Measurements from ENCODE around the gene PTGIR. TPM values are rescaled to one million over a fixed set of nuclear protein-coding genes. Genes with fewer than 3 reads are reported as not detected.

Gene PTGIR
- polyA plus RNA-seq, 4 donors = 0.45 to 3.4 (median 1.6) TPM; not detected in 1

DNA sequence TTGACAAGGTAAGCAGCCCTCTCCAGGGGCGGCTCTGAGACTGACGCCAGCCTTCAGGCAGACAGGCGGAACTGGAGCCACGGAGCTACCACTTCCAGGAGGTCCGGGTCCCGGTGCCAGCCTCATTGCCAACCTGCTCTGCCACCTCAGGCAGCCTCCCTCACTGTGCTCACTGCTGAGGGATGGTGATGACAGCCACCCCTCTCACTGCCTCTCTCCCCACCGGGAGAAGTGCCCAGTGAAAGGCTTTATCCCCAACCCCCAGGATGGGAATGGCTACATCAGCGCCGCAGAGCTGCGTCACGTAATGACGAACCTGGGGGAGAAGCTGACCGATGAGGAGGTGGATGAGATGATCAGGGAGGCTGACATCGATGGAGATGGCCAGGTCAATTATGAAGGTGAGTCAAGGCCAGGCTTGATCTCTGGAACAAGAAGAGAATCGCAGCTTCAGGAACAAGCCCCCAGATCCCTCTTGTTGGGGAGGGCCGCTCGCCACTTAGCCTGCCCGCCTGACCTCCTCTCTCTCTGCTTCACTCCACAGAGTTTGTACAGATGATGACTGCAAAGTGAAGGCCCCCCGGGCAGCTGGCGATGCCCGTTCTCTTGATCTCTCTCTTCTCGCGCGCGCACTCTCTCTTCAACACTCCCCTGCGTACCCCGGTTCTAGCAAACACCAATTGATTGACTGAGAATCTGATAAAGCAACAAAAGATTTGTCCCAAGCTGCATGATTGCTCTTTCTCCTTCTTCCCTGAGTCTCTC is 16.1 kb downstream of the PTGIR start:
- DNase-seq (no peak), FAIRE-seq (no peak)
- H3K9me3 ChIP-seq (ENCODE audit: control insufficient read depth in 2 of 2, insufficient read depth in 1 of 2, low read depth in 1 of 2, low read length in 1 of 2) = no peaks in the 10 kb centered on the region
- H3K4me1 ChIP-seq (ENCODE audit: control insufficient read depth in 3 of 3, insufficient read depth in 2 of 3, low read depth in 1 of 3, low read length in 2 of 3) = peaks cover 0 to 33% (median 4%) of the 10 kb centered on the region in 3 donors
- no peak overlapping the region for H3K4me3 ChIP-seq (ENCODE audit: low read depth in 1 of 3, low read length in 3 of 3)
- H3K36me3 ChIP-seq (ENCODE audit: control insufficient read depth in 3 of 3, insufficient read depth in 2 of 3, low read depth in 1 of 3, low read length in 3 of 3) = peaks cover 3 to 73% (median 37%) of the 10 kb centered on the region in 3 donors
- H3K27me3 ChIP-seq (ENCODE audit: control insufficient read depth in 3 of 3, insufficient read depth in 3 of 3, low read length in 3 of 3) = no peaks in the 10 kb centered on the region
- WGBS, 3 donors = 91 to 93% (median 92%) methylated on average over 27 of the region's 27 CpGs
- no peak overlapping the region for H3K27ac ChIP-seq (ENCODE audit: low read depth in 1 of 3, low read length in 2 of 3)

- no peak for DNase-seq
- H3K4me3 ChIP-seq (ENCODE audit: low read depth in 1 of 3, low read length in 3 of 3) = no peak overlapping the region
Measured at GRCh38 chr19:46608178-46608577, 16.7 kb downstream of the PTGIR start.

DNA sequence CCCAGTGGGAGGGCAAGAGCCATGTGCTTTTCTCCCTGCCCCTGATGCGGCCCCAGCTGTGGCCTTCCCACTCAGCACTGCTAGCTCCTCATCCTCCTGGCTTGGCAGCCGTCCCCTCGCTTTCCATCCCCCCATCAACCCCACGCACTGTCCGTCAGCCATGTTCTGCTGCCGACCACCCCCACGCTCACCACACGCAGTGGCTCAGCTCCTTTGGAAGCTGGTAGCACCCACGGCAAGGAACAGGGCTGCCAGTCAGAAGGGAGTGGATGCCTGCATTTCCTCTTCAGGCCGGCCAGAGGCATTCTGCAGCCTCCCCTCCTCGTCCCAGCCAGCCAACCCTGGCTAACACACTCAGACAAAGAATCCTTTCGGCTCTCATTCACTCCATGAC is 17.4 kb downstream of the PTGIR start:
- no peak for DNase-seq
- WGBS, 3 donors = 85 to 89% (median 86%) methylated on average over 12 of the region's 12 CpGs
- Histone ChIP-seq H3K27me3 (ENCODE audit: control insufficient read depth in 3 of 3, insufficient read depth in 3 of 3, low read length in 3 of 3) (no peaks in the 10 kb centered on the region), H3K4me3 (ENCODE audit: low read depth in 1 of 3, low read length in 3 of 3) (no peak overlapping the region), H3K27ac (ENCODE audit: low read depth in 1 of 3, low read length in 2 of 3) (no peak overlapping the region), H3K36me3 (ENCODE audit: control insufficient read depth in 3 of 3, insufficient read depth in 2 of 3, low read depth in 1 of 3, low read length in 3 of 3) (peaks cover 3 to 80% (median 37%) of the 10 kb centered on the region in 3 donors), H3K9me3 (ENCODE audit: control insufficient read depth in 2 of 2, insufficient read depth in 1 of 2, low read depth in 1 of 2, low read length in 1 of 2) (no peaks in the 10 kb centered on the region), H3K4me1 (ENCODE audit: control insufficient read depth in 3 of 3, insufficient read depth in 2 of 3, low read depth in 1 of 3, low read length in 2 of 3) (peaks cover 3 to 39% (median 4%) of the 10 kb centered on the region in 3 donors)
- FAIRE-seq = no peak

More at GRCh38 chr19:46608178-46608577, 16.7 kb downstream of the PTGIR start:
- no peak for FAIRE-seq
- peaks cover 3 to 75% (median 37%) of the 10 kb centered on the region in 3 donors for H3K36me3 ChIP-seq (ENCODE audit: control insufficient read depth in 3 of 3, insufficient read depth in 2 of 3, low read depth in 1 of 3, low read length in 3 of 3)
- H3K9me3 ChIP-seq (ENCODE audit: control insufficient read depth in 2 of 2, insufficient read depth in 1 of 2, low read depth in 1 of 2, low read length in 1 of 2) = no peaks in the 10 kb centered on the region
- peaks cover 3 to 39% (median 4%) of the 10 kb centered on the region in 3 donors for H3K4me1 ChIP-seq (ENCODE audit: control insufficient read depth in 3 of 3, insufficient read depth in 2 of 3, low read depth in 1 of 3, low read length in 2 of 3)
- H3K27me3 ChIP-seq (ENCODE audit: control insufficient read depth in 3 of 3, insufficient read depth in 3 of 3, low read length in 3 of 3) = no peaks in the 10 kb centered on the region
- WGBS, 3 donors = 93 to 97% (median 95%) methylated on average over 9 of the region's 9 CpGs
- no peak overlapping the region for H3K27ac ChIP-seq (ENCODE audit: low read depth in 1 of 3, low read length in 2 of 3)

DNA sequence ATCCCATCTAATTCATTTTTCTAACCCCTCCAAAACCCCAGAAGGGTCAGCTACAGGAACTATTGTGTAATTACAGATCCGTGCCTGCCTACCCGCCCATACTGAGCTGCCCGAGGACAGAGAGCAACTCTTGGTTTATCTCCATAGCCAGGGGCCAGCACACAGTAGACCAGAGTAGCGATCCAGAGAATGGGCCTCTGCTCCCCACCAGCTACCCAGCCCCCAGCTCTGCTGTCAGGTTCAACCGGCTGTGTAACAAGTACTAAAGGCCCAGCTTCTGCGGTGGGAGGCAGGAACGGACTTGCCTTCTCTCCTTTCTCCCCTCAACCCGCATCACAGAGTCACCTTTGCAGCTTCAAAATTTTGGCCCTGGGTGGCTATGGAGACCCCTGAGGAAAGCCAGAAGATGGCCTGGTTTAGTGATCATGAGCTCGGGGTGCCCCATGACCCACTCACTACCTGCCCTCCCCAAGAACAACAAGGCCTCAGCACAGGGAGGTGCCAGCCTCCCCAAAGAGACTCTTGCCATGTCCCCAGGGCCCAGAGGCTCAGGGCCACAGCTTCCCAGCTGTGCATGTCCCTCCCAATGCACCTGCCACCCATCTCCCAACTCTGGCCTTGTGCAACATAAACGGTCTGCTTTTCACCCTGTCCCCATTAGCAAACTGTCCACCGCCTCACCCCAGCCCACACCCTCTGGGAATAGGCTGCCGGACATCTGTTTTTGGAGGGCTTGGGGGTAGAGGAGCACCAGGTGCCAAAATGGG is 18.0 kb downstream of the PTGIR start:
- no peak for FAIRE-seq
- Histone ChIP-seq H3K36me3 (ENCODE audit: control insufficient read depth in 3 of 3, insufficient read depth in 2 of 3, low read depth in 1 of 3, low read length in 3 of 3) (peaks cover 3 to 80% (median 37%) of the 10 kb centered on the region in 3 donors), H3K4me1 (ENCODE audit: control insufficient read depth in 3 of 3, insufficient read depth in 2 of 3, low read depth in 1 of 3, low read length in 2 of 3) (peaks cover 3 to 39% (median 4%) of the 10 kb centered on the region in 3 donors), H3K9me3 (ENCODE audit: control insufficient read depth in 2 of 2, insufficient read depth in 1 of 2, low read depth in 1 of 2, low read length in 1 of 2) (no peaks in the 10 kb centered on the region), H3K4me3 (ENCODE audit: low read depth in 1 of 3, low read length in 3 of 3) (no peak overlapping the region), H3K27me3 (ENCODE audit: control insufficient read depth in 3 of 3, insufficient read depth in 3 of 3, low read length in 3 of 3) (no peaks in the 10 kb centered on the region), H3K27ac (ENCODE audit: low read depth in 1 of 3, low read length in 2 of 3) (no peak overlapping the region)
- WGBS, 3 donors = 76 to 85% (median 82%) methylated on average over 12 of the region's 12 CpGs
- no peak for DNase-seq

DNA sequence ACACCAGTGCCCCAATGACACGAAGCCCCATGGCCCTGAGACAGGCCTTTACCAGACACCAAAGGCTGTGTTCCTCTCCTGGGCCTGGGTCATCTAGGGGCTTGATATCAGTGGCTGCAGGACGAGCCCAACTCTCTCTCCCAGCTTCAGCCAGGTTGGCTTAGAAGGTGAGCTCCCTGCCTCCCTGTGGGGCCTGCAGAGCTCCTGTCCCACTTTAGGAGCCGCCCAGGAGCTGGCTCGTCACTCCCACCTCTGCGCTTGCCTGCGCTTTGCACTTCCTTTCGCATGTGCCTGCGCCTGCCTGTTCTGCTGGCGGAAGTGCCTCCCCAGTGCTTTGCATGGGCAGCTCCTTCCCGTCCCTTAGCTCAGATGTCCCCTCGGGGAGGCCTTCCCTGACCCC is 18.9 kb downstream of the PTGIR start:
- H3K9me3 ChIP-seq (ENCODE audit: control insufficient read depth in 2 of 2, insufficient read depth in 1 of 2, low read depth in 1 of 2, low read length in 1 of 2) = no peaks in the 10 kb centered on the region
- no peak for DNase-seq
- H3K36me3 ChIP-seq (ENCODE audit: control insufficient read depth in 3 of 3, insufficient read depth in 2 of 3, low read depth in 1 of 3, low read length in 3 of 3) = peaks cover 3 to 74% (median 37%) of the 10 kb centered on the region in 3 donors
- no peak for FAIRE-seq
- WGBS, 3 donors = 92 to 95% (median 95%) methylated on average over 10 to 11 of the region's 11 CpGs
- no peak overlapping the region for H3K4me3 ChIP-seq (ENCODE audit: low read depth in 1 of 3, low read length in 3 of 3)
- peaks cover 3 to 39% (median 4%) of the 10 kb centered on the region in 3 donors for H3K4me1 ChIP-seq (ENCODE audit: control insufficient read depth in 3 of 3, insufficient read depth in 2 of 3, low read depth in 1 of 3, low read length in 2 of 3)
- H3K27ac ChIP-seq (ENCODE audit: low read depth in 1 of 3, low read length in 2 of 3) = no peak overlapping the region
- no peaks in the 10 kb centered on the region for H3K27me3 ChIP-seq (ENCODE audit: control insufficient read depth in 3 of 3, insufficient read depth in 3 of 3, low read length in 3 of 3)

- Histone ChIP-seq H3K9me3 (ENCODE audit: control insufficient read depth in 2 of 2, insufficient read depth in 1 of 2, low read depth in 1 of 2, low read length in 1 of 2) (no peaks in the 10 kb centered on the region), H3K36me3 (ENCODE audit: control insufficient read depth in 3 of 3, insufficient read depth in 2 of 3, low read depth in 1 of 3, low read length in 3 of 3) (peaks cover 3 to 68% (median 37%) of the 10 kb centered on the region in 3 donors), H3K27ac (ENCODE audit: low read depth in 1 of 3, low read length in 2 of 3) (no peak overlapping the region), H3K4me1 (ENCODE audit: control insufficient read depth in 3 of 3, insufficient read depth in 2 of 3, low read depth in 1 of 3, low read length in 2 of 3) (peaks cover 3 to 39% (median 4%) of the 10 kb centered on the region in 3 donors), H3K27me3 (ENCODE audit: control insufficient read depth in 3 of 3, insufficient read depth in 3 of 3, low read length in 3 of 3) (no peaks in the 10 kb centered on the region), H3K4me3 (ENCODE audit: low read depth in 1 of 3, low read length in 3 of 3) (no peak overlapping the region)
- 79 to 88% (median 85%) methylated on average over 16 of the region's 16 CpGs for WGBS, 3 donors
- no peak for FAIRE-seq
- no peak for DNase-seq
Measured at GRCh38 chr19:46605356-46605821, 19.5 kb downstream of the PTGIR start.

DNA sequence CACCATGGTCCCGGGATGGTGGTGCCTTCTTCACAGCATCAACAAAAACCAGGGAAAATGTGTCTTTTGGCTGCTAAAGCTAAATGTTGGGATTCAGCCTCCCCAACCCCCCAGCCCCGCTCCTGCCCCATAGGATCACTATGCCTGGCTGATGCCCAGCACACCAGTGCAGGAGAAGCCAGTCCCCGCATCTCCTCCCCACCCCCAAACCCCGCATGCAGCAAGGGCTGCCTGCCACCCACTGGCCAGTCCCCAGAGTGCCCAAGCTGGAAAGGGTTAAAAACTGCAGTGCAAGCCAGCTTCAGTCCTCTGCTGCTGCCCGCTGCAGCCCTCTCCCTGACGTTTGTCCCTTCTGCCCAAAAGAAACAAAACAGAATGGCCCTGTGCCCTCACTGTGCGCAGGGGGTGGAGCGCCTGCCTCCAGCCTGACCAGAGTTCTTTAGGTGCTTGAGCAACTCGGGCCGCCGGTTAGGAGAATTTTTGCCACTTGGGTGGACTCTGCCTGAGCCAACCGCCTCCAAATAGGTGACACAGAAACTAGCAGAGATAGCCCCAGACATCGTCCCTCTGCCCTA is 20.0 kb downstream of the PTGIR start:
- Histone ChIP-seq H3K36me3 (ENCODE audit: control insufficient read depth in 3 of 3, insufficient read depth in 2 of 3, low read depth in 1 of 3, low read length in 3 of 3) (peaks cover 3 to 63% (median 35%) of the 10 kb centered on the region in 3 donors), H3K9me3 (ENCODE audit: control insufficient read depth in 2 of 2, insufficient read depth in 1 of 2, low read depth in 1 of 2, low read length in 1 of 2) (no peaks in the 10 kb centered on the region), H3K4me1 (ENCODE audit: control insufficient read depth in 3 of 3, insufficient read depth in 2 of 3, low read depth in 1 of 3, low read length in 2 of 3) (peaks cover 3 to 43% (median 4%) of the 10 kb centered on the region in 3 donors), H3K27ac (ENCODE audit: low read depth in 1 of 3, low read length in 2 of 3) (no peak overlapping the region), H3K4me3 (ENCODE audit: low read depth in 1 of 3, low read length in 3 of 3) (no peak overlapping the region), H3K27me3 (ENCODE audit: control insufficient read depth in 3 of 3, insufficient read depth in 3 of 3, low read length in 3 of 3) (no peaks in the 10 kb centered on the region)
- WGBS, 3 donors = 67 to 71% (median 69%) methylated on average over 13 of the region's 13 CpGs
- no peak for FAIRE-seq
- no peak for DNase-seq

- Histone ChIP-seq H3K9me3 (ENCODE audit: control insufficient read depth in 2 of 2, insufficient read depth in 1 of 2, low read depth in 1 of 2, low read length in 1 of 2) (peaks cover 0 to 11% of the 10 kb centered on the region in 2 donors), H3K36me3 (ENCODE audit: control insufficient read depth in 3 of 3, insufficient read depth in 2 of 3, low read depth in 1 of 3, low read length in 3 of 3) (peaks cover 0 to 52% (median 25%) of the 10 kb centered on the region in 3 donors), H3K4me1 (ENCODE audit: control insufficient read depth in 3 of 3, insufficient read depth in 2 of 3, low read depth in 1 of 3, low read length in 2 of 3) (peaks cover 3 to 43% (median 4%) of the 10 kb centered on the region in 3 donors), H3K27me3 (ENCODE audit: control insufficient read depth in 3 of 3, insufficient read depth in 3 of 3, low read length in 3 of 3) (no peaks in the 10 kb centered on the region), H3K27ac (ENCODE audit: low read depth in 1 of 3, low read length in 2 of 3) (peak overlapping the region; percentile 93 to 99 (median 97)), H3K4me3 (ENCODE audit: low read depth in 1 of 3, low read length in 3 of 3) (peak overlapping the region in 2 of 3 donors; percentile 96 to 97)
- 41 to 54% (median 50%) methylated on average over 9 of the region's 9 CpGs for WGBS, 3 donors
- DNase-seq (peak in 1 of 2 donors; percentile 46), FAIRE-seq (no peak)
Measured at GRCh38 chr19:46603752-46604231, 21.1 kb downstream of the PTGIR start.
